ENCODE data around the gene FLT4.

The FLT4 gene

DNA sequence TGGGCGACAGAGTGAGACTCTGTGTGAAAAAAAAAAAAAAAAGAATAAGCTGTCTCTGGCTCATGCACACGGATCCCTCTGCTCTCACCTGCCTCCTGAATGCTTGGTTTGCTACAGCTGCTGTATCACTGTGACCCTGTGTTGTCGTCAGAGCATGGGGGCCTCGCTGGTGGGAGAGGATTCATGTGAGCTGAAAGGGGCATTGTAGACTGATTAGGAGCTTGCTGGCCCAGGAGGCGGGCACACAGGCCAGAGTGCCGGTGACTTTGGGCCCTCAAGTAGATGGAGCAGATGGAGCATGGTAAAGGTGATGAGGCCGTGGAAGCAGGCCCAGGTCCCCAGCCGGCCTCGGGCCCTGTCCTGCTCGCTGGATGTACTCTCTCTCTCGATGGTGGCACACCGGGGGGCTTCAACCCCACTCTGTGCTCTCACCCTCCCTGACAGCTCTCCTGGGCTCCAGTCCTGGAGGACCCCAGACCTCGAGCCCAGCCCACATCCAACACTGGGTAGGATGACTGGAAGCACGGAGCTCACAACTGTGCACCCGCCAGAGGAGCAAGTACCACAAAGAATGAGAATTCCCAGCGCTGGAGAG is 7.1 kb downstream of the FLT4 start:
- DNase-seq (ENCODE audit: low read depth): no peak

DNA sequence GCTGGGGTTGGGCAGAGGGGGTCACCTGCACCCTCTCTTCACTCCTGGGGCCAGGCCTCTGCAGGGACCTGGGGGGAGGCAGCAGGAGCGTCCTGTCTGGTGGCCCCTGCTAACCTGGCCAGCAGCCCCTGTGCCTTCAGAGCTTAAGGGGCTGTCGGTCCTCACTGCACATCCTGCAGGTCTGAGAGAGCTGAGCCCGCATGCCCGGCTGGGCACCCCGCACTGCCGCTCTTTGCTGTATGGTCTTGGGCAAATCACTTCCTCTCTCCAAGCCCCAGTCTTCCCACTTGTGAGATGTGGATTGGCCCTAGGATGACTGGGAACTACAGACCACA is 7.9 kb downstream of the FLT4 start:
- no peak for DNase-seq (ENCODE audit: low read depth)

DNA sequence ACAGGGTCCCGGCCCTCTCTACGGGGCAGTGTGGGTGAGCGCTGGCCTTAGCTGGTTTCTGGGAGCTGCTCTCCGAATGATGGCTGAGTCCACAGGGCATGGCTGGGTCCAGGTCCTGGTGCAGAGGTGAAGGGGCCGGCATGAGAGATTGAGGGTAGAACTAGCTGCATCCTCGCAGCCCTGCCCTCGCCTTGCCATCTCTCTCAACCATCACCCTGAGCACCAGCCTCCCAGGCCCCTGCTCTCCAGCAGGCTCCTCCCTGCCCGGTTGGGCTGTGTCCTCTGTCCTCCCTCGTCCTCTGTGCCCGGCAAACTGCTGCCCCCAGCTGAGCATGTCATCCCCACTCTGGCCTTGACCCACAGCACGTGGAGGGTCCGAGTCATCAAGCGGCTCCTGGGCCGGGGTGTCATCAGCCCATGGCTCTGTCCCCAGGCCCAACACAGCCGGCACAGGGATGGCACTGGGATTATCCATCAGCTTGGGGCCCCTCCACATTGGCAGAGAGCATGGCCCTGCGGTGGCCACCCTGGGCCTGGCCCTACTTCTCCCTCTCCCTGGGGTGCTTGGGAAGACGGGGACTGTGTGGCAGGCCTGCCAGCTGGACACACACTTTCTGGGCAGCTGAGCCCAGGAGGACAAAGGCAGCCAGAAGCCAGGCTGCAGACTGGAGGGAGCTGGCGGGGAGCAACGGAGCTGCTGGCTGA is 8.4 kb downstream of the FLT4 start:
- DNase-seq (ENCODE audit: low read depth): no peak

DNA sequence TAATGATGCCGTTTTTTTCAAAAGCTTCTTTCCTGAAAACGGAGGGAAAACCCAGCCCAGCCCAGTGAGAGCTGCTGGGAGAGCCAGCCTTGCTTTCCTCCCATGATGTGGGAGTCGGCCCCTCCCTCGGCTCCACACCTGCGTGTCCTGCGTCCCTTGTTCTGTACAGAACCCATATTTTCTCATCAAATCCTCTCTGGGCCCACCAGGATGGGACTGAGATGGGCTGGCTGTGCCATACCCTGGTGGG is 8.9 kb downstream of the FLT4 start:
- DNase-seq (ENCODE audit: low read depth): no peak

DNA sequence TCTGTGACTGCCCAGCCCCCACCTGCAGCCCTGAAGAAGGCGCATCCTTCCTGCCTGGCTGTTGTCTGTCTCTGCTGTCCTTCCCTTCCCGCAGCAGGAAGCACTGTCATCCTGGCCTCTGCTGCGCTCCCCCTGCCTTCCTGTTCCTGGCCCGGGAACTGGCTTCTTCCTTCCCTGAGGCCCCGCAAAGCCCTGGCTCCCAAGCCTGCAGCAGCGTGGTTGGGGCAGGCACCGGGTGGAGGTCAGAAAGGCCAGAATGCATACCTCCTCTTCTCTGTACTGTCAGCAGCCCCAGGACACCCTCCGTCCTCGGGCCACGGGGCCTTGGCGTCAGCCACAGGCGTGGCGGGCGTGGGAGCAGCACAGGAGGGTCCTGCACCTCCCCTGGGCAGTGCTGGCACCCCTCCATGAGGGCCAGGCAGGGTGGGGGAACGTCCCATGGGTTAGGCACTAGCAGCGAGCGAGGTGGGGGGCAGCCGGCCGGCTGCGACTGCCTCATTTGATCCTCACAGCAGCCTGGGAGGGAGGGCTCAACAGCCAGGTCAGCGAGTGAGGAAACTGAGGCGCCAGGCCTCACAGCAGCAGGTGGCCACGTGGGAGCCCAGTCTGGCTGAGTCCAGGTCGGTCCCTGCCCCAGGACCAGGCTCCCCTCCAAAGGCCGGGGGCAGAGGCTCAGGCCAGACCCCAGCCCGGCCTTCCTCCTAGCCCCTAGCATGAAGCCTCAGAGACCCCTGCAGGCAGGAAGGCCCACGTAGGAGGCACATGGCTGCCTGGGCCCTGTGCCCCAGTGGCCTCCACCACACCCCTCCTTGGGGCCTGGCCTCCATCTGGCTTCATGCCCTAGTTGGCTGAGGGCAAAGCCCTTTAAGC is 9.4 kb downstream of the FLT4 start:
- DNase-seq (ENCODE audit: low read depth): no peak

DNA sequence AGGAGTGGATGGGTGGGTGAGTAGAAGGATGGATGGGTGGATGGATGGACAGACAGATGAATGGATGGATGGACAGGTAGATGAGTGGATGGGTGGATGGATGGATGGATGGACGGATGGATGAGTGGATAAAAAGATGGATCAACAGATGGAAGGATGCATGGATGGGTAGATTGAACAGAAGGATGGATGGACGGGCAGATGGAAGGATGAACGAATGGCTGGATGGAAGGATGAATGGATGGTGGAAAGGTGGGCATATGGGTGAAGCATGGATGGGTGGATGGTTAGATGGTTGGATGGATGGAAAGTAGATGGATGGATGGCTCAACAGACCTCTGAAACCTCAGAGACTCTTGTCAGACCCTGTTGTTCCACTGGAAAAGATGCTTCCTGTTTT is 10.1 kb downstream of the FLT4 start:
- no peak for DNase-seq (ENCODE audit: low read depth)

DNA sequence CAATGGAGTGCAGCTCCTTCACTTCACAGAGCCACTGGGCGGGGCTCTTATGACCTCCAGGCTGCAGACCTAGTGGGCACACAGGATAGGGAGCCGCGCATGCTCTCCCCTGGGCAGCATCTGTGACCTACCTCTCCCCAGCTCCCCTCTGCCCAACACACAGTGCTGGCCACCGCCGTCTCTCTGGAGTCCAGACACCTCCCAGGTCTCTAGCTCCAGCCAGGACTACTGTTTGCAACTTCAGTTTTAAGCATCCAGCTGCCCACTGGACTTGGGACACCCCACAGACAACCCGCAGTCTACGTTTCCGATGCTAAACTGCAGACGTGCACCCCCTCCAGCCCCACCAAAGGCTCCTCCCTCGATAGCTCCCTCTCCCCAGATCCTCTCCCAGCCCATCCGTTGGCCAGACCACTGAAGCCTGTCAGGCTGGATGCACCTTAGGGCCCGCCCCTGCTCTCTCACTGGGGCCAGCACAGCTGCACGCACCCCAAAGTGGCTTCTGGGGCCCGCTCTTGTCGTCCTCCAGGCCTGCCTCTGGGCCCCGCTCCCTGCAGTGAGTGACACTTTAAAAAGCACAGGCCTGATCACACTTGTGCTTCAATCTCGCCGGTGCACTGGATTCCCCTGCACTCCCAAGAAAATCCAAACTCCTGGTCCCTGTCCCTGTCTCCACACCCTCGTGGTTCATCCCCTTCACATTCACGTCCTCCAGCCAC is 11.3 kb downstream of the FLT4 start:
- no peak for DNase-seq (ENCODE audit: low read depth)

DNA sequence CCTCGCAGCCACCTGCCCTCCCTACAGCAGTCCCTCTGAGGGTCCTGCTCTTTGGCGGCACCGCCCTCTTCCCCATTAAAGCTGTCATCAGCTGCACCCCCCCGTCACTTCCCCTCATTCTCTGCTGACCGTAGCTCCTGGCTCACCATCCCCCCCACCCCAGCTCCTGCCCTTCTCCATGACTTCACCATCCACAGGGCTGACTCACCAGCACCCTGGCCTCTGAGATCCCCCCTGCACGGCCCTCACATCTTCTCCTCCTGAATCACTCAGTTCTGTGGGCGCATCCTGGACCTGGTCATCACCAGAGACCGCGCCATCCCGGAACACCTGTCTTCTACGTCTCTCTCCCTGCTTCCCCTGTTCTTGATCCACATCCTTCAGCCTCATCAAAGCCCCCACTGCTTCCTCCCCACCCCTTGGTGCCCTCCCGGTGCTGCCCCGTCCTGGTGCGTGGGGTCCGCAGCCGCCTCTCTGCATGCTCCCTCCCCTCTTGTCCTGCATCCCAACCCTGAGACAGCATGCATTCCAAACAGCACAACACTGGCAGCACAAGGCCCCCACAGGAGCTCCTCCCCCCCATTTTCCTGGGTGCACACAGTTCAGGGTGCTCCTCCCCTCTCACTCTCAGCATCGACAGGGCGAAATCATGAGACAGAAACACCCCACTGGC is 12.9 kb downstream of the FLT4 start:
- no peak for DNase-seq (ENCODE audit: low read depth)

DNA sequence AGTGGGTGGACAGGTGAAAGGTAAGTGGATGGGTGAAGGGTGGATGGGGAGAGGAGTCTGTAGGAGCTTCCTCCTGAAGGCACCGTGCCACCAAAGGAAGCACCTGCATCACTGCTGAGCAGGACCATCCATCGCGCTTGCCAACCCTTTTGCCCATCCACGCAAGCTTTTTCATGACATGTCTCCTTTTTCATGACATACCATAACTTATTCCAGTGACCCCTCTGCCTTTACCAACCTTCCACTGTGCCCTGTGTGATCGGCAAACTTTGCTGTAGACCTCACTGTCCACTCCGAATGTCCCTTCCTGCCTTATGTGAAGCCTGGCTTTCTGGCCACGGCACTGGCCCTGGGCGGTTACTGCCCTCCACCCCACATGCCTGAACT is 13.4 kb downstream of the FLT4 start:
- no peak for DNase-seq (ENCODE audit: low read depth)

DNA sequence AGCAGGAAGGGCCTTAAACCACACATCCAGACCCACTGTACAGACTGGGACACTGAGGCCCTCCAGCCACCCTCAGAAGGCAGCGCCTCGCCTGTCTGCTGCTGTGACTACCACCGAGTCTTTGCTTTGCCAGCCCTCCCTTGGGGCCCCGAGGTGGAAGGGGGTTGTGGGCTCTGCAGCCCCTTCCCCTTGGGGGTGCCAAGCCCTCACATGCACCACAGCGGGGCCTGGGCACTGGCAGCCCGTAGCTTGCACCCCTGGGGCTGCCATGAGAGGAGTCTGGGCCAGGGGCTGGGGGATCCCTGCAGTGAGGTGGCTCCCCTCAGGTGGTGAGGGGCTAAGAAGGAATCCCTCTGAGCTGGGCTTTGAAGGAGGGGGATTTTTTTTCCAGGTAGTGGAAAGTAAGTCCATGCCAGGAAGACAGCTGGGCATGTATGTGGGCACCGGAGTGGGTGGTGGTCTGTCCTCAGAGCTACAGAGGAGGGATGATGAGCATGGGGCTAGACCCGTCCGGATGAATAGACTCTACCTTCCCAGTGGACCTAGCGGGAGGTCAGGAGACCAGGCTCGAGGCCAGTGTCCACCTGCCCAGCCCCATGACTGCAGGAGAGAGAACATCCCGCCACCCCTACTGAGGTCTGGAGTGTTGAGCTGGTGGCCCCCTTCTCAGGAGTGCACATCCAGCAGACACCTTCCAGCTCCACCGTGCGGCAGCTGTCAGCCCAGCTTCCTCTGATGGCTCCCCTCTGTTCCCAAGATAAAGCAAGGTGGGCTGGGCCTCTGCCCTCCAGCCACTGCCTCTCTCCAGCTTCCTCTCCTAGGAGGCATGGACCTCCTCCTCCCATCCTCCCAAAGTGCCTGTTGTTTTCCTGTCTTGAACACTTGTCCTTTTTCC is 15.9 kb downstream of the FLT4 start:
- DNase-seq (ENCODE audit: low read depth): no peak

DNA sequence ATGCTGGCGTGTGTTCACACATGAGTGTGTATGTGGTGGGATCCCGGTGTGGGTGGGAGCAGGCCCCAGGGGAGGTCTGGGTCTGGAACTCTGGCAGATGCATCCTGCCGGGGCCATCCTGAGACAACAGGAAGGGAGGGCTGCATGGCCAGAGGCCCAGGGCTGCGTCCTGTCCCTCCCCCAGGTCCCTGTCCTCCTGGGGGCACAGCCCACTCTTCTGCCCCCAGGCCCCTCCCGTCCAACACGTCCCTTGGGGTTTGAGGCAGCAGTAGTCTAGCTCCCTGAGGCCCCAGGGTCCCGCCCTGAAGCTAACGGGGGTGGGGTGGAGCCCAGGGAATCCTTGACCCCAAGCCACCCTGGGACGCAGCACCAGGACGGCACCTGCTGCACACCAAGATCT is 16.6 kb downstream of the FLT4 start:
- no peak for DNase-seq (ENCODE audit: low read depth)

DNA sequence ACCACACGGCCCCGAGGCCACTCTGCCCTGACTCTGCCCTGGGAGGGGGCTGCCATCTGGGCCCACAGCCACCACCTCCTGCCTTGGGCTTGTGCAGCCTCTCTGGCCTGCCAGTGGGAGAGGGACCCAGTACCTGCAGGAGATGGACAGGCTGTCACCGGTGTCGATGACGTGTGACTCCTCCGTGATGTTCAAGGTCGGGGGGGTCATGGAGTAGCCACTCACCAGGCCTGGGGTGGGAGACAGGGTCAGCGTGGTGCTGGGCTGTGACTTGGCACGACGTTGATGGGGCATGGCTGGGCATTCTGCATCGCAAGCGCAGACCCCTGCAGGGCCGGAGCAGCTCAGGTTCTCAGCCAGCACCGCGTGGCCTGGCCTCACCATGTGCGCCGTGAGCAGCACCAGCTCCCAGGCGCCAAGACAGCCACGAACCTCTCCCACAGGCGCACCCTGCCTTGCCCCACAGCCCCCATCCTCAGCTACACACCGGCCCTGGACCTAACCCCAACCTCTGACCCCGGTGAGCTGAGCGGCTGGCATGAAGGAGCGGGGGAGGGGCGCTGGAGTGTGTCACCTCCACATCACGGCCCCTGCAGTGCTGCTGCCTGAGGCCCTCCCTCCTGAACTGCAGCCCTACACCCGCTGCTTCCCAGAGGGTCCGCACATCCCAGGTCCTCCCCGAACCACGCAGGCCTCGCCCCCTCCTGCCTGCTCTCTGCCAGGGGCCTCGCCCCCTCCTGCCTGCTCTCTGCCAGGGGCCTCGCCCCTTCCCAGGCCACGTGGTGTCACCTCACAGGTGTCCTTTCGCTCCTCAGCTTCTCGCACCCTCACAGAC is 17.6 kb downstream of the FLT4 start:
- DNase-seq (ENCODE audit: low read depth): no peak

DNA sequence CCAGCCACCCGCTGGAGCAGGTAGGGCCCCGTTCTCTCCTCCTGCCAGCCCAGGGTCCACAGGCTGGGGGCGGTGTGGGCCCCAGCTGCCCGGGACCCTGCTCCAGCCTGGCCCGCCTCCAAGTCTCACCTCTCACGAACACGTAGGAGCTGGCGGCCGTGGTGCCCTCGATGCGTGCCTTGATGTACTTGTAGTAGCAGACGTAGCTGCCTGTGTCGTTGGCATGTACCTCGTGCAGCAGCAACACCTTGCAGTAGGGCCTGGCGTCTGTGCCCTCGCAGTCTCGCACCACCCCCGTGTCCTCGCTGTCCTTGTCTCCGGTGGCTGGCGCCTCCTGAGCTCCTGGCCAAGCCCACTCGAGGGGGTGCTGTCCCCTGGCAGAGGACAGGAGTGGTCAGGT is 19.0 kb downstream of the FLT4 start:
- DNase-seq (ENCODE audit: low read depth): no peak

DNA sequence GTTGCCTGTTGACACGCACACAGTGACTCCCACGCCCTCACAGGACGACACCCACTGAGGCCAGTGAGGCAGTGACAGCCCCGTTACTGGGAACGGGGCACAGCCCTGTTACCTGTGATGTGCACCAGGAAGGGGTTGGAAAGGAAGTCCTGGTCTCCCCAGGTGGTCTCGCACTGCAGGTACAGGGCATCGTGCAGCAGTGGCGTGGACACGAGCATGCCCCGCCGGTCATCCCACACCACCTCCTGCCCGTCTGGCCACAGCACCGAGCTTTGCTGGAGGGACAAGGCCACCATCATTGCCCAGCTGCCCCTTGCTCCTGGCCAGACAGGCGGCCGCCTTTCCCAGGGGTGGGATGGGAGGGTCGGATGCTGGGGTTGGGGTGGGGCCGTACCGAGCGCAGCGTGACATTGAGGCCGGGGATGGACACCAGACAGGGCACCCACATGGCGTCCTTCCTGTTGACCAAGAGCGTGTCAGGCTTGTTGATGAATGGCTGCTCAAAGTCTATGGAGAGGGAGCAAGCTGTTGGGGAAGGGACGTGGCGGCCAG is 19.5 kb downstream of the FLT4 start:
- no peak for DNase-seq (ENCODE audit: low read depth)

DNA sequence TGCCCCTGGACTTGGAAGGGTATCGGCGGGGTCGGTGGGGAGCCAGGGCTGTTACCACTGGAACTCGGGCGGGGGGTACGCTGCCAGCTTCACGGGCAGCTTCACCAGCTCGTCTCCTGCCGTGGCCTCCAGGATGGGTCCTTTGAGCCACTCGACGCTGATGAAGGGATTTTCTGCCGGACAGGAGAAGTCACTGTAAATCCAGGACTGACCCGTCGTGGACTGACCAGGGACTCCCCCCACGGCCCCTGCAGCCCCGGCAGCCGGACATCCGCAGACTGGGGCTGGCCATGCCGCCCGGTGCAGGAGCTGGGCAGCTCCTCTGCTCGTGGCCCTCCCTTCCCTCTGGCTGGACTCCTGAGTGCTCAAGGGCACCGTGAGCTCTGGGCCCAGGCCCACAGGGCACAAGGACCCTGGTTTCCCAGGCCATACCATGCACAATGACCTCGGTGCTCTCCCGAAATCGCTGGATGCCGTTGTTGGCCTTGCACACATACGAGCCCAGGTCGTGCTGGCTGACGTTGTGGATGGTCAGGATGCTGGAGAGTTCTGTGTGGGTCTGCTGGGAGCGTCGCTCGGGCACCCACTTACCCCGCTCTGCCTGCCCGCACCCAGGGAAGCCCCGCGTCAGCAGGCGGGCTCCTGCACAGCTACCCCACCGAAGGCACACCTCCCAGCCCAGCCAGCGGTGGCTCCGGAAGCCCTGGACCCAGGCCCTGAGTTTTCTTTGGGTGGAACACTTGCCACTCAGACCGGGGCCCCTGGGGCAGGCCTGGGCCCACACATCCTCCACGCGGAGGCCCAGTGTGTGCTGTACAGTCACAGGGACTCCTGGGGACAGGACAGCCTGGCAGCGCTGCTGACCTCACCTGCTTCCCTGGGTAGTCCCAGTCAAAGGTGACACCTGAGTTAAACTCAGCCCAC is 20.3 kb downstream of the FLT4 start:
- DNase-seq (ENCODE audit: low read depth): no peak

DNA sequence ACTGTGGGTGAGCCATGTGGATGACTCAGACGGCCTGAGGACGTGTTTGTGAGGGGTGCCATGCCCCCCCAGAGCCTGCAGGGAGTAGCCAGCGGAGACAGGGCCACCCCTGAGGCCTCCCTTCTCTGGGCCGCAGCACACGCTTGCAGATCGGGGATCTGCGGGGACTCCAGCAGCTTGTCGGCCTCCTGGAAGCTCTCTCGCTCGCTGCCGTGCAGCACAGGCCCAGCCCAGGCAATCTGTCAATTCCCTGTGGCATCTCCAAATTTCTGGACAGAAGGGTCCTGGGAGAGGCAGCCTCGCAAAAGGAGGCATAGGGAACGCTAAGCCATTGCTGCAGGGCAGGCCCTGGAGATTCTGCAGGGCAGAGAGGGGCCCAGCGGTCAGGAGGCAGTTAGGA is 21.2 kb downstream of the FLT4 start:
- DNase-seq (ENCODE audit: low read depth): no peak

DNA sequence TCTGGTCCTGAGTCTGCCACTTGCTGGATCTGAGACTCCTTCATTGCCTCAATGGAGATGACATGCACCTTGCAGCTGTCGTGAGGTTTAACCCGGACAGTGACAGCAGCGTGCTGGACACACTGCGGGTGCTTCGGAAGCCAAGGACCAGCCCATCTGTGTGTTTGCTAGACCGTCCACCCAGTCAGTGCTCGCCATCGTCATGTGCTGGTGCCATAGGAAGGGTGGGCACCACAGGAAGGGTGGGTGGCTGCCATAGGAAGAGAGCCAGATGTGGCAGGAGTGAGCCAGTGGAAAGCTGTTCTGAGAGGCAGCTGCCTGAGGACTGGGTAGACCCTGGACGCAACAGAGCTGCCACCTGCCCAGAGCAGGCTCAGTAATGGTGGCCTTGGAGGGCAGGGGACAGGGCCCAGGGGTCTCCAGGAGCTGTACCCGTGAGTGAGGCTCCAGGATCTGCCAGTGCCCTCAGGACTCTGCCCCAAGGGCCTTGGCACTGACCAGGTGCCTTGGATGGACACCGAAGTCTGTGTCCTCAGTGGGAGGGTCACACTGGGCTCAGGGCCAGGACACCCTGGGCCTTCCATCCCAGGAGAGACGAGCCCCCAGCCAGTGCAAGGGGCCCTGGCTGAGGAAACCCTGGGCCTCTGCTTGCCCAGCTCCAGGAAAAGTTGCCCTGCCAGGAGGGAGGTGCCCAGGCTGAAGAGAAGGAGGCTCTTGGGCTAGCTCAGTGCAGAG is 21.8 kb downstream of the FLT4 start:
- DNase-seq (ENCODE audit: low read depth): no peak

DNA sequence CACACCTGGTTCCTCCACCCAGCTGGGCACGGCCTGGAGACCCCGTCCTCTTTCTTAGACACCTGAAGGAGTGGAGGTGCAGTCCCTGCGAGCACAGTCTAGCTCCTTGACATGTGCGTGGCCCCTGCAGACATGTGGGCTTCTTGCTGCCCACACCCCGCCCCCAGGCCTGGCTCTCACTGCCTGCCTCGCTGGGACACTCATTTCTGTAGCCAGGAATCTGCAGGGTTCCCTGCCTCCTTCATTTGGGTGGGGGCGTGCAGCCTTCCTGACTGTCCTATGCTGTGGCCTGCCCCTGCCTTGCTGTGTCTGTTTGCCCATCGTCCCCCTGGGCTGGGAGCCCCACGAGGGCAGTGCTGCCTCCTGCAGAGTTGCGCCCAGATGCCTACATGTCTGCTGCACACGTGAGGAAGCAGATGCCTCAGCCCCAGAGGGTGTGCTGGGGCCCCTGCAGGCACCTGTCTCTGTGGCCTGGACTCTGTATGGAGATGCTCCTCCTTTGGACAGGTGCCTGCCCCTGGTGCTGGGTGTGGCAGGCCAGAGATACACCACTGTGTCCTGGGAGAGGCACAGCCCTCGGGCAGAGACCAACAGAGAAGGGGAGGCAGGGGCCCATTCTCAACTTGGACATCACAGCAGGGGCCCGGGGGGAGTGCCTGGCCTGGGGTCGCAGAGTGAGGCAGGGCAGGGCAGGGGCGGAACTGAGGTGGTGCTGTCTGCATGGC is 22.6 kb downstream of the FLT4 start:
- DNase-seq (ENCODE audit: low read depth): no peak

Measured in activated T-cell treated with anti-CD3 and anti-CD28 coated beads for 48 hours (primary cell).